Ishikawa (cell line): ENCODE data around the gene SCGB1D4.
A peak's percentile ranks its signal among the peaks of the same experiment; 100 is the strongest.

Experiments used
- CEBPB ChIP-seq: IDR thresholded peaks from 2 replicates; pipeline ENCODE4 v1.6.1; 2012
- CREB1 ChIP-seq: IDR thresholded peaks from 2 replicates; pipeline ENCODE4 v1.6.1; 2012; ENCODE audit warnings: low read depth
- EGR1 ChIP-seq: IDR thresholded peaks from 2 replicates; pipeline ENCODE4 v1.6.1; 2012
- EP300 ChIP-seq: IDR thresholded peaks from 2 replicates; pipeline ENCODE4 v1.6.1; 2012; ENCODE audit warnings: borderline replicate concordance
- FOXM1 ChIP-seq: IDR thresholded peaks from 2 replicates; pipeline ENCODE4 v1.6.1; 2012; ENCODE audit warnings: low read depth, borderline replicate concordance
- MAX ChIP-seq: IDR thresholded peaks from 2 replicates; pipeline ENCODE4 v1.6.1; 2012
- NFIC ChIP-seq: IDR thresholded peaks from 2 replicates; pipeline ENCODE4 v1.6.1; 2012
- RAD21 ChIP-seq: IDR thresholded peaks from 2 replicates; pipeline ENCODE4 v1.6.1; 2012; ENCODE audit warnings: low read depth
- REST ChIP-seq: IDR thresholded peaks from 2 replicates; pipeline ENCODE4 v1.6.1; 2012; ENCODE audit warnings: low read depth, mild to moderate bottlenecking
- TAF1 ChIP-seq: IDR thresholded peaks from 2 replicates; pipeline ENCODE4 v1.6.1; 2012; ENCODE audit warnings: low read depth, mild to moderate bottlenecking
- TCF12 ChIP-seq: IDR thresholded peaks from 2 replicates; pipeline ENCODE4 v1.6.1; 2012; ENCODE audit warnings: low read depth
- TEAD4 ChIP-seq: IDR thresholded peaks from 2 replicates; pipeline ENCODE4 v1.6.1; 2012
- YY1 ChIP-seq: IDR thresholded peaks from 2 replicates; pipeline ENCODE4 v1.6.1; 2012; ENCODE audit warnings: low read depth
- ZBTB7A ChIP-seq: IDR thresholded peaks from 2 replicates; pipeline ENCODE4 v1.6.1; 2012; ENCODE audit warnings: low read depth
- TF ChIP-seq, protein P1 (sequence below): IDR thresholded peaks from 2 replicates; pipeline ENCODE4 v1.6.1; 2012

The SCGB1D4 gene

DNA sequence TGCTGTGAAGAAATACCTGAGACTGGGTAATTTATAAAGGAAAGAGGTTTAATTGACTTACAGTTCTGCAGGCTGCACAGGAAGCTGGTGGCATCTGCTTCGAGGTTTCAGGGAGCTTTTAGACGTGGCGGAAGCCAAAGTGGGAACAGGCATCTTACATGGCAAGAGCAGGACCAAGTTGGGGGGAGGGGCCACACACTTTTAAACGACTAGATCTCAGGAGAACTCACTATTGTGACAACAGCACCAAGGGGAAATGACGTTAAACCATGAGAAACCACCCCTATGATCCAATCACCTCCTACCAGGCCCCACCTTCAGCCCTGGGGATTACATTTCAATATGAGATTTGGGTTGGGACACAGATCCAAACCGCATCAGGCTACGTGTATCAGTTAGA lies 11.1 kb upstream of the SCGB1D4 start:
- TF ChIP-seq YY1, result no peak

- no peak for TF ChIP-seq ZBTB7A
- TF ChIP-seq CEBPB, result no peak
- TF ChIP-seq TAF1, result no peak
- no peak for TF ChIP-seq MAX
- no peak for TF ChIP-seq REST
- no peak for TF ChIP-seq NFIC
- TF ChIP-seq TCF12, result no peak
- TF ChIP-seq CREB1, result no peak
- no peak for TF ChIP-seq EP300
- no peak for TF ChIP-seq EGR1
- no peak for TF ChIP-seq RAD21
- TF ChIP-seq, protein P1, sequence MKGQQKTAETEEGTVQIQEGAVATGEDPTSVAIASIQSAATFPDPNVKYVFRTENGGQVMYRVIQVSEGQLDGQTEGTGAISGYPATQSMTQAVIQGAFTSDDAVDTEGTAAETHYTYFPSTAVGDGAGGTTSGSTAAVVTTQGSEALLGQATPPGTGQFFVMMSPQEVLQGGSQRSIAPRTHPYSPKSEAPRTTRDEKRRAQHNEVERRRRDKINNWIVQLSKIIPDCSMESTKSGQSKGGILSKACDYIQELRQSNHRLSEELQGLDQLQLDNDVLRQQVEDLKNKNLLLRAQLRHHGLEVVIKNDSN, result no peak
- no peak for TF ChIP-seq TEAD4
- no peak for TF ChIP-seq YY1
Observed at GRCh38 chr11:62307950-62308349, 9.1 kb upstream of the SCGB1D4 start.

DNA sequence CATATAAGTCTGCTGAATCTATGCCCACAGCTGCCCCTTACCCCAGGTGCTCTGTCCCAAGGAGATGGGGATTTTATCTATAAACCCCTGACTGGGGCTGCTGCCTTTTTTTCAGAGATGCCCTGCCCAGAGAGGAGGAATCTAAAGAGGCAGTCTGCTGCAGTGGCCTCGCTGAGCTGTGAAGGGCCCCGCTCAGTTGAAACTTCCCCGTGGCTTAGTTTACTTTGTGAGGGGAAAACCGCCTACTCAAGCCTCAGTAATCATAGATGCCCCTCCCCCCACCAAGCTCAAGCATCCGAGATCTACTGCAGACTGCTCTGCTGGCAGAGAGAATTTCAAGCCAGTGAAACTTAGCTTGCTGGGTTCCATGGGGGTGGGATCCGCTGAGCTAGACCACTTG lies 7.4 kb upstream of the SCGB1D4 start:
- TF ChIP-seq TEAD4, result no peak
- TF ChIP-seq CREB1, result no peak
- no peak for TF ChIP-seq ZBTB7A
- TF ChIP-seq YY1, result no peak

DNA sequence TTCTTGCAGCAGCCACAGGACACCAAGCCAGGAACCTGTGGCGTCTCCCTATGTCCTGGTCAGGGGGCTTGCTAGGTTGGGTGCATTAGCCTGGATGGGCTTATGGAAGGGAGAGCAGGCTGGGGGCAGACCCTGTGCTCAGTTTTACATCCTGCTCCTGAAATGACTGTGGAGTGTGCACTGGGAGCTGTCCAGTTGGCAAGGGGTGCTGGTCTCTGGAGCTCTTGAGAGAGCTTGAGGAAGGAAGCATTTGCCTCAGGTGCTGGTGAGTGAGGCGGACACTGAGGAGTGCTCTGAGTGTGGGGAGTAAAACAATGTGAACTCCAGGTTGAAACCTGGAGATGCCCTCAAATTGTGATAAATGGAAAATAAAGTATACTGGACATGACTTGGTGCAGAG lies 3.4 kb downstream of the SCGB1D4 start:
- TF ChIP-seq REST, result peak; percentile 91
- no peak for TF ChIP-seq TEAD4

GRCh38 chr11:62280452-62280851 lies 18.4 kb downstream of the SCGB1D4 start:
- TF ChIP-seq RAD21, result no peak
- TF ChIP-seq EGR1, result no peak
- no peak for TF ChIP-seq ZBTB7A
- no peak for TF ChIP-seq TAF1
- TF ChIP-seq YY1, result no peak
- TF ChIP-seq MAX, result no peak
- no peak for TF ChIP-seq CREB1
- TF ChIP-seq REST, result no peak
- TF ChIP-seq FOXM1, result no peak

GRCh38 chr11:62273789-62274275 lies 25.0 kb downstream of the SCGB1D4 start:
- TF ChIP-seq, protein P1, result no peak
- TF ChIP-seq EGR1 (no peak), TAF1 (no peak), ZBTB7A (no peak), YY1 (no peak), REST (no peak), RAD21 (no peak), NFIC (no peak), TCF12 (no peak), CREB1 (no peak), FOXM1 (no peak), CEBPB (no peak), MAX (no peak), TEAD4 (no peak), EP300 (no peak)
